GM19043 (cell line): ENCODE results near the gene ARHGAP28.

ENCODE experiments used
- ATAC-seq: cut with Tn5 transposase; IDR thresholded peaks from one replicate; pipeline ENCODE4 v1.9.1; 2021; ENCODE audit warnings: low read depth; ENCODE audit not compliant: unreplicated experiment

Gene ARHGAP28

DNA sequence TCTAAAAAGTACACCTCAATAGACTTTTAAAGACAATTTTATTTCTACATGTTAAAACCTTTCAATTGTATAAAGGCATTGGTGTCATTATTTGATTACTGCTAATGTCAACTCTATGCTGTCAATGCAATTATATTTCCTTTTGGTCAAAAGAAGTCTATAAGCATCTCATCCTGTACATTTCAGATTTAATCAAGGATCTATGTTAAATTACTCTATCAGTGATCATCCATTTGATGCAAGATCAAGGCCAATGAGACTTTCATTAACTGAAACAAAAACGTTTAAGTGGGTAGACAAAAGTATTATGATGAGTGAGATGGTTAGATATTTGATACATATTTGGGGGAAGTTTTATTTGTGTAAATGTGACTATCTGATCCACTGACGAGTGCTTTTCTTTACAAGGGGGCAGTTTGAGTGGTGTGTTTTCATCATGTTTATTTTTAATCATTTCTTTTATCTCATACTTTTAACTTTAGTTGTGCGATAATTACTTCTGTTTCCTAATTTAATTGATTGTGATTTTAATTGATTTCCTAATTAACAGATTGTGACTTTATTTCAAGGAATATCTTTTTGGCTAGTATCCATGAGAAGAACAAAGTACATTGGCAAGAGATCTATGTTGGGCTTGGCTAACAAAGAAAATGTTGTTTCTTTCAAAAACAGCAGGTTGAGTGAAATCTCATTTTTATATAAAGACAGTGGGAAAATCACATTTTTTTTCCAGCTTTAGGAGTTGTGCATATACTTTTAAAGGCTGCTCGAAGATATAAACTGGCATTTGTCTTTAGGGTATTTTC is 1.1 kb downstream of the ARHGAP28 start:
- no peak for ATAC-seq

GRCh38 chr18:6731222-6731596 is 1.7 kb downstream of the ARHGAP28 start:
- ATAC-seq = no peak

- no peak for ATAC-seq
Measured at GRCh38 chr18:6732952-6733351, 3.4 kb downstream of the ARHGAP28 start.

DNA sequence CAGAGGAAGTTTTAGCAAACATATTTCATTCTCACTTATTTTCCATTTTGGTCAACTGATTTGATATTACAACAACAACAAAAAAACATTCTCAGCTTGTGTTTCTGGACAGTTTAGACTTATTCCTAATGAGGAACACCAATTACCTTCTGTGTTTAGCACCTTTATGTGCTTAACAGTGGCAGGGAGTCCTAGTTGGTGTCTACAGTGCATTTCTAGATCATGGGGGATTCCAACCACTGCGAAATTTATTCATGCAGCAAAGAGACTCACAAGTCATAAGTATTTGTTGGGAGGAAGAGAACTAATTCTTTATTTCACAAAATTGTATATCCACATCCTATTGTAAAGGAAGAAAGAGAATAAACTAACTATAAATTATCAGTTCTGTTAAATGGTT is 4.2 kb downstream of the ARHGAP28 start:
- no peak for ATAC-seq

DNA sequence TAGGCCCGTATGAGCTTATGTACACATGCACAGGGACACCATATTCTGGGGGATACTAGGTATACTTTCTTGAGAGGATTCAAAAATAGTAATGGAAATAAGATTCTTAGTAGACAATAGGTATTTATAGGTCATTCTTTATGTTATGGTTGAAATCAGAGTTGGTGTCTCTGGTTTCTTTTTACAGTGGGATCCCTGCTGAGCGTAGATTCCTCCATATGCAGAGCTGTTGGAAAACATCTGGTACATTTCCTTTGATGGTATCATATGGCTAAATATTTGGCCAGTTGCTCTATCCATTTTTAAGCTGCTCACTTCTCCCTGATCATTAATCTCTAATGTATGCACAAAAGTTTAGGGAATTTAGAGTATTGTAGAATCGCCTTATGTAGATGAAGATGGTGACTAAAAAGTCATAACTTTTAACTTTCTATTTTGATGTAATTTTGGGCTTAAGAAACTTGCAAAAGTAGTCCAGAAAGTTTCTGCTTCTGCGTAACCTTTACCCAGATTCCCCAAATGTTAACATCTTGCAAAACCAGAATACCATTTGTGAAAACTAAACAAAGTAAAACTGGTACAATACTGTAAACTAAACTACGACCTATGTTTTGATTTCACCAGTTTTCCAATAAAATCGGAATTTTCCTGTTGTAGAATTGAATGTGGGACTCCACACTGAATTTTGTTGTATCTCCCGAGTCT is 5.4 kb downstream of the ARHGAP28 start:
- no peak for ATAC-seq

DNA sequence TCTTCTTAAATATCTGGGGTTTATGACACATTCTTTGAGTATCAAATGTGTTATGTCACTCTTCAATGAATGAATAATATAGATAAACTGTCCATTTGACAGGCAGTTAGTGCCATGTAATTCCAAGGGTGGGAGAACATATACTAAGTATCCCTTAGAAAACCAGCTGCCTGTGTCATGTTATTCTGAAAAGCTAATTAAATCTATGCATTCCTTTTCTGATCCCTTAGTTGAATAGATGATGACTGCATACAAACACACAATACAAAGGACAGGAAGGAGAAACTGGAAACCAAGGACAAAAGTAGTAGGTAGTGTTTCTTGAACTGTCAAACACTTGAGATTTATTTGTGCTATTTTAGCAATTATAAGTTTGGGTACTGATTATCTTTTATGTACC is 8.3 kb downstream of the ARHGAP28 start:
- no peak for ATAC-seq

DNA sequence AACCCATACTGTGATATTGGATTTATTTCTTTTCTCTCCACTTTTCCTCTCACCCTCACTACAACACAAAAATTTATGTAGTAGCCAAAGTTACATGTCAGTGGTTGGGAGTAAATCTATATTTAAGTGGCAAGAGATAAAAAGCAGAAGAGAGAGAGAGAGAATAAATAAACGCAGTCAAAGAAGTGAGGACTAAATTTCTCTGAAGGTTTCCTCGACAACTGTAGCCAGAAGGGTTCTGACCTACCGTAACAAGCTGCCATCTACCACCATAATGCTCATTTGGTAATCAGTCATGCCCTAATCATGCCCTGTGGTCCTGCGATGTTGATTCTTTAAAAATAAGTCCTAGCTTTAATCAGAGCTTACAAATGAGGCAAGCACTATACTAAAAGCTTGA is 9.1 kb downstream of the ARHGAP28 start:
- no peak for ATAC-seq

GRCh38 chr18:6741232-6741663 is 11.7 kb downstream of the ARHGAP28 start:
- no peak for ATAC-seq

DNA sequence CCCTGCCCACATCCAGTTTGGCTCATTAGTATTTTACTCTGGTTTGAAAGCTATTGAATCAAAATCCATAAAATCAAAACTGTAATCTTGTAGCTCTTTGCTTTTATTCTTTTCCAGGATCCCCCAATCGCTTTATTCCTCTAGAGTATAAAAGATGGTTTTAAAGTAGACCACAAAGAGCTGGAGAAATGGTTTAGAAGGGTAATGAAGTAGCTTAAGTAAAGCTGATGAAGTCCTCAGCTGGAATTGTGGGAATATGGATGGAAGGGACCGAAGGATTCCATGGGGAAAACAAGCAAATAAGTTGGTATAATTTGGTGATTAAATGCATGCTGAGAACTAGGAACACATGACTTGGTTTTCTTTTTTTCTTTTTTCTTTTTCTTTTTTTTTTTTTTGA is 12.3 kb downstream of the ARHGAP28 start:
- ATAC-seq = no peak

DNA sequence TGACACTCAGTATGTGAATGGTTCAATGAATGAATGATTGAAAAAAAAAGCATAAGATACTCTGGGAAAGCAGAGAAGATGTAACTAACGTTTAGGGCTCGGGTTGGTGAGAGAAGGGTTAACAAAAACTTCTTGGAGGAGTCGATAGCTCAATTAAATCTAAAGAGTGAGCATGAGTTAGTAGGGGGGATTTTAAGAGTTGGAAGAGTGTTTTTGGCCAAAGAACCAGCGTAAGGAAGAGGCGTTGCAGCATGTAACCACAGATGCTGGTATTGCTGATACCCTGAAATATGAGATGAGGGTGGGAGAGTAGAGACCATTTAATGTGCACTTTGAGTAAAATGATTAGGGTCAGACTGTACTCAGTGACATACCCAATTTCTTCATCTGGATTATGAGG is 14.5 kb downstream of the ARHGAP28 start:
- no peak for ATAC-seq

GRCh38 chr18:6744816-6745455 is 15.4 kb downstream of the ARHGAP28 start:
- ATAC-seq = no peak

GRCh38 chr18:6745504-6746031 is 16.1 kb downstream of the ARHGAP28 start:
- no peak for ATAC-seq

GRCh38 chr18:6746386-6746960 is 17.0 kb downstream of the ARHGAP28 start:
- no peak for ATAC-seq

DNA sequence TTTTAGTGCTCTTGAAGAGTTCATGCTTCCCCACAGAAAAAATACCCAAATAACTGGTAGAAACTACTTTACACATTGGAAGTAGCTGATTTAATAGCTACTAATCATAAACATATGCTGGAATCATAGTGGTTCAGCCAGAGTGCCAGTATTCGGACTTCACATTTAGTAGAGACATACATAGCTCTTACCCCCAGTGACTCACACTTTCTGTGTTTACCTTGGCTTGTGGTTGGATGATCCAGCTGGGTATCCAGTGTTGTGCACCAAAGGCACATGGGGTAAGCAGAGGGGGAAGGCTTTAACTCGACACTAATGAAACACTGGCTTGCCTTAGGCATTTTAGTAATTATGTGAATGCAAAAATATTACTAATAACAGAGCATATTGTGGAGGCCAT is 18.1 kb downstream of the ARHGAP28 start:
- ATAC-seq = no peak

DNA sequence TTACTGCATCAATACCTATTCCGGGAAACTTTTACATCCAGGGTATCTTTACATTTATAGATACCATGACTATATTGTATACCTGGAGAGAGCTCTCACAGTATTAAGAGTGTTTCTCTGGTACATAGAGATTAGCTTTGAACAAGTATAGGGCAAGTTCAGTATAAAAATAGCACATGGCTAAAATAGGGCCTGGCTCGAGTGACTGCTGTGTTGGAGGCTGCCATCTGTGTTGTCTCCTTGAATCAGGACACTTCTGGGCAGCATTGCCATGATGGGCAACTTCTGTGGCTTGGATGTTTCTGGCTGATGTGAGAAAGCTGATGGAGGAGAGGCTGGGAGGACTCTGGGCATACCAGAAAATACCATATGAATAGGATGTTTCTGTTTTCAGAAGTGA is 18.7 kb downstream of the ARHGAP28 start:
- ATAC-seq = no peak

DNA sequence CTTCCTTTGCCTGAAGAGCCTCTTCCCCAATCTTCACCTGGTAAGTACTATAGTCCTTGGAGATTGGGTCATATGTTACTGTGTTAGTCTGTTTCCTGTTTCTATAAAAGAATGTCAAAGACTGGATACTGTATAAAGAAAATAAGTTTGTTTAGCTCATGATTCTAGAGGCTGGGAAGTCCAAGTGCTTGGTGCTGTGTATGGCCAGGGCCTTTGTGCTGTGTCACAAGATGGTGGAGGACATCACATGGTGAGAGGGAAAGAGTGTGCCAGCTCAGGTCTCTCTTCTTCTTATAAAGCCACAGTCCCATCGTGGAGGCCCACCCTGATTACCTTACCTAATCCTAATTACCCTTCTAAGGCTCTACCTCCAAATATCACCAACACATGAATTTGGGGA is 20.9 kb downstream of the ARHGAP28 start:
- ATAC-seq = no peak

GRCh38 chr18:6751222-6751621 is 21.7 kb downstream of the ARHGAP28 start:
- no peak for ATAC-seq

DNA sequence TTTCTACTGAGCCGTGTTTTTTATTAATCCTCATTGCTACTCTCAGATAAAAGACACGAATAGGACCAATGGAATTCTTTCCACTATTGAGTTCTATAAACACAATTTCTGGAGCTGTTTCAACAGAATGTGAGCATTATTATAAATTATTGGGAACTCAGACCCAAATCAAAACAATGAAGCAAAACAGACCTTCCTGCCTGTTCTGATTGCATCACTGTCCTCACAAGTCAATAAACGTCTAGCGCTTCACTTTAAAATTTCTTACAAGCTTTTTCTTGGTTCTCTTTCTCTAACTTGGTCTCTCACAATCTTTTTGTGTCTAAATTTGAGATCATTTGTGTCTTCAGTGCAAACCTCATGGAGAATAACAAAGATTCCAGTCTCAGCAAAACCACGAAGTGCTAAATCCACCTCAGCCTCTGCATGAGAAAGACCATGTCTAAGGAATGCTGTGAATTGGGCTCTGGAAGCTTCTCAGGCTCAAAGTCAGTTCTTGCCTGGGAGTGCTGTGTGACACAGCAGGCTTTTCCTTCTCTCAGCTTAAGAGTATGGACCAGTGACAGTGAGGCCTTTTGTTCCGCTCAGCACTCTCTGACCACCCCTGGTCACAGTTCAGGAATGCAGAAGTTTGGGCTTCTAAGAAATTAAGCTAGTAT is 22.8 kb downstream of the ARHGAP28 start:
- no peak for ATAC-seq

DNA sequence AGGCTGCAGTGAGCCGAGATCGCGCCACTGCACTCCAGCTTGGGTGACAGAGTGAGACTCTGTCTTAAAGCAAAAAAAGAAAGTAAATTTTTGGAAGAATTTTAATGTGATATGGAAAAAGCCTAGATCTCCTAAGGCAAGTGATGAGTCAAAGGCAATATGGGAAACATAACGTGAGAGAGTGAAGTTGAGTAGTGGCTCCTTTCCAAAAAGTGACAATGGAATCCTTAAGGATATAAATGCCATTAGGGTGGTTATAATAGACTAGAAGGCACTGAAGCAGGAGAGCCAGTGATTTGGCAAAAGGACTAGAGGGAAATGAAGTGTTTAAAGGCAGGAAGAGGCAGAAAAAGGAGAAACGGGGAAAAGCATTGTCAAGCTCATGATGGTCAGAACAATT is 25.6 kb downstream of the ARHGAP28 start:
- ATAC-seq = no peak

DNA sequence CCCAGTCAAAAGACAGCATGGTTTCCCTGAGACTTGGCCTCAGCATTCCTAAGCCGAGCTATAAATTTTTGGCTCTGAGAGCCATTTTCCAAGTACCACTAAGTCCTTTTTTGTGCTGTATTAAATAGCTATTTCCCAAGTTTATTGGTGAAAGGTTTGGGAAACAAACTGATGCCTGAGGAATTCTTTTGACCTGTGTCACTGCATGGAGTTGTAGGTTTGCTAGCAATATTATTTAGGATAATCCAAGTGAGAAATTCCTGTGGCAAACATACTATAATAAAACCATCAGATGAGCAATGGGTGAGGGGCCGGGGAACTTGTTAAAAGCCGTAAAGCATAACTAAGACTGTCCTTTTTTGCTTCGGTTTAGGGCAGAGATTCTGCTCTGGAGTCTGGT is 28.4 kb downstream of the ARHGAP28 start:
- ATAC-seq = no peak

DNA sequence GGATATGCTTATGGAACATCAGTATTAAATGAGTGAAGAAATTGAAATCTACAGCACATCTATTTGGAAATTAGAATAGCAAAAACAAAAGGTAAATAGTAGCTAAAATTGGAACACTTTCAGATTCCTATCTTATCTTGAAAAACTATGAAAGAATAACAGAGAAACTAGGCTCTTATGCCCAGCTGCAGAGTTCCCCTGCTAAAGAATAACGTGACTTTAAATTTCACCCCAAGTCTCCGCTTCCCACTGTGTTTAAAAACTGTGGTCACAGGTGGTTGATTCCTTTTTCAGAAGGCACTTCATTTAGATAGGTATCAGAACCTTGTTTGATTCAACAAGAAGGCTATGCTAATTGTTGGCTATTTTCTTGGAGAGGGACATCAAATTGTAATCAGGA is 30.1 kb downstream of the ARHGAP28 start:
- no peak for ATAC-seq
